ENCODE data around the gene PAX5. TPM values are rescaled to one million over a fixed set of nuclear protein-coding genes. Genes with fewer than 3 reads are reported as not detected.
"Not testable (repeated sequence)": the region's sequence is repeated elsewhere in the genome, so short reads cannot be mapped to it uniquely, and the experiment has no call there.

PAX5 gene
- under 0.01 TPM in 1 of 2 replicates, not detected in the other for total RNA-seq

- peak within 1 kb of the TSS; percentile 20 for H3K4me3 ChIP-seq (ENCODE audit: low read depth, low read length)
- DNase-seq (ENCODE audit: low read depth): no peak
- no peak for TF ChIP-seq CTCF (conservative IDR thresholded peaks at IDR 0.05; ENCODE audit: low read depth, low read length)
These were observed at the start of gene PAX5 for GRCh38 chr9:37033682-37034304. Gene PAX5, minus strand, starts transcription at chr9:37034268. Its CDS starts 237 bp downstream, at chr9:37034031.

- DNase-seq (ENCODE audit: low read depth): no peak
- TF ChIP-seq CTCF (conservative IDR thresholded peaks at IDR 0.05; ENCODE audit: low read depth, low read length): no peak
- no peak overlapping the region for H3K4me3 ChIP-seq (ENCODE audit: low read depth, low read length)
These were observed 49.6 kb upstream of the PAX5 start for GRCh38 chr9:37083654-37084053.

GRCh38 chr9:37082214-37082765 lies 48.2 kb upstream of the PAX5 start:
- H3K4me3 ChIP-seq (ENCODE audit: low read depth, low read length): no peak overlapping the region
- DNase-seq (ENCODE audit: low read depth): no peak
- no peak for TF ChIP-seq CTCF (conservative IDR thresholded peaks at IDR 0.05; ENCODE audit: low read depth, low read length)

- not testable (repeated sequence) for DNase-seq (ENCODE audit: low read depth); H3K4me3 ChIP-seq (ENCODE audit: low read depth, low read length)
These were observed 47.4 kb upstream of the PAX5 start for GRCh38 chr9:37081507-37081906.

- not testable (repeated sequence) for DNase-seq (ENCODE audit: low read depth)
- peak overlapping the region; percentile 99 for H3K4me3 ChIP-seq (ENCODE audit: low read depth, low read length)
These were observed 46.1 kb upstream of the PAX5 start for GRCh38 chr9:37080165-37080628.

GRCh38 chr9:37079370-37080164 lies 45.5 kb upstream of the PAX5 start:
- TF ChIP-seq CTCF (conservative IDR thresholded peaks at IDR 0.05; ENCODE audit: low read depth, low read length): no peak
- DNase-seq (ENCODE audit: low read depth): peak; percentile 64
- peak overlapping the region; percentile 99 for H3K4me3 ChIP-seq (ENCODE audit: low read depth, low read length)

- not testable (repeated sequence) for DNase-seq (ENCODE audit: low read depth); H3K4me3 ChIP-seq (ENCODE audit: low read depth, low read length)
These were observed 40.7 kb upstream of the PAX5 start for GRCh38 chr9:37074790-37075189.

GRCh38 chr9:37066139-37066725 lies 32.2 kb upstream of the PAX5 start:
- DNase-seq (ENCODE audit: low read depth): no peak
- no peak overlapping the region for H3K4me3 ChIP-seq (ENCODE audit: low read depth, low read length)
- TF ChIP-seq CTCF (conservative IDR thresholded peaks at IDR 0.05; ENCODE audit: low read depth, low read length): no peak
